Measurements from ENCODE around the gene B4GALT4.

B4GALT4 gene

DNA sequence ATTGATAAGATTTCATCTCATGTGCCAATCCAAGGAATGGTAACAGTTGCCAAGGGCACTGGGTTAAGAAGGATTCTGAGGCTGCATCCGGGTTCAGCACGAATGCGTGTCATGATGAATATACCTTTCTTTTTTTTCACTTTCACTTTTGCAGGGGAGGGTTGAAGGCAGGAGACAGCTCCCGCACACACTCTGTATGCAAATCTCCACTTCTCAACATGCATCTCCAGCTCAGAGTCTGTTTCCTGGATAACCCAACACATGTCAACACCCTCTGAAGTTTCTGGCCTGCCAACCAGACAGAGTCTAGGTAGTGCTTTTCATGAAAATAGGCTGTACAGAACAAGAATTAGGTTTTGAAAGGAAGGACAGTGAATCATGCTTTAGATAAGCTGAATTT, 21.6 kb downstream of the B4GALT4 start:
- TF ChIP-seq PPARA (CRISPR knock-in tag; IDR thresholded peaks at IDR 0.05; ENCODE audit: borderline replicate concordance): no peak
- no peak for TF ChIP-seq TOX (CRISPR knock-in tag; IDR thresholded peaks at IDR 0.05; ENCODE audit: borderline replicate concordance)
- no peak for TF ChIP-seq BACH2 (CRISPR knock-in tag; IDR thresholded peaks at IDR 0.05; ENCODE audit: borderline replicate concordance)
- no peak for TF ChIP-seq ARNTL (CRISPR knock-in tag; IDR thresholded peaks at IDR 0.05; ENCODE audit: borderline replicate concordance, low read depth)
- TF ChIP-seq PATZ1 (CRISPR knock-in tag; IDR thresholded peaks at IDR 0.05; ENCODE audit: borderline replicate concordance): no peak
- no peak for TF ChIP-seq ZNF565 (CRISPR knock-in tag; conservative IDR thresholded peaks at IDR 0.05; ENCODE audit: low read depth)
- TF ChIP-seq SNAI2 (CRISPR knock-in tag; IDR thresholded peaks at IDR 0.05): no peak
- TF ChIP-seq OSR1 (CRISPR knock-in tag; IDR thresholded peaks at IDR 0.05): no peak
- TF ChIP-seq RARB (CRISPR knock-in tag; IDR thresholded peaks at IDR 0.05): no peak
- TF ChIP-seq GLIS3 (CRISPR knock-in tag; IDR thresholded peaks at IDR 0.05): no peak
- no peak for TF ChIP-seq TCF4 (CRISPR knock-in tag; IDR thresholded peaks at IDR 0.05; ENCODE audit: borderline replicate concordance)
- TF ChIP-seq, protein P1, sequence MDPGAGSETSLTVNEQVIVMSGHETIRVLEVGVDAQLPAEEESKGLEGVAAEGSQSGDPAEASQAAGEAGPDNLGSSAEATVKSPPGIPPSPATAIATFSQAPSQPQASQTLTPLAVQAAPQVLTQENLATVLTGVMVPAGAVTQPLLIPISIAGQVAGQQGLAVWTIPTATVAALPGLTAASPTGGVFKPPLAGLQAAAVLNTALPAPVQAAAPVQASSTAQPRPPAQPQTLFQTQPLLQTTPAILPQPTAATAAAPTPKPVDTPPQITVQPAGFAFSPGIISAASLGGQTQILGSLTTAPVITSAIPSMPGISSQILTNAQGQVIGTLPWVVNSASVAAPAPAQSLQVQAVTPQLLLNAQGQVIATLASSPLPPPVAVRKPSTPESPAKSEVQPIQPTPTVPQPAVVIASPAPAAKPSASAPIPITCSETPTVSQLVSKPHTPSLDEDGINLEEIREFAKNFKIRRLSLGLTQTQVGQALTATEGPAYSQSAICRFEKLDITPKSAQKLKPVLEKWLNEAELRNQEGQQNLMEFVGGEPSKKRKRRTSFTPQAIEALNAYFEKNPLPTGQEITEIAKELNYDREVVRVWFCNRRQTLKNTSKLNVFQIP (CRISPR knock-in tag; IDR thresholded peaks at IDR 0.05; ENCODE audit: borderline replicate concordance, low read depth): no peak
- no peak for TF ChIP-seq ESRRG (CRISPR knock-in tag; IDR thresholded peaks at IDR 0.05)
- no peak for TF ChIP-seq ISL1 (CRISPR knock-in tag; IDR thresholded peaks at IDR 0.05)
- TF ChIP-seq CSDC2 (CRISPR knock-in tag; IDR thresholded peaks at IDR 0.05): no peak
- ATAC-seq: no peak

GRCh38 chr3:119211803-119212202, 28.9 kb downstream of the B4GALT4 start:
- TF ChIP-seq ZNF565 (CRISPR knock-in tag; conservative IDR thresholded peaks at IDR 0.05; ENCODE audit: low read depth) (no peak), ISL1 (CRISPR knock-in tag; IDR thresholded peaks at IDR 0.05) (no peak), ESRRG (CRISPR knock-in tag; IDR thresholded peaks at IDR 0.05) (no peak), BACH2 (CRISPR knock-in tag; IDR thresholded peaks at IDR 0.05; ENCODE audit: borderline replicate concordance) (no peak), PPARA (CRISPR knock-in tag; IDR thresholded peaks at IDR 0.05; ENCODE audit: borderline replicate concordance) (no peak), ARNTL (CRISPR knock-in tag; IDR thresholded peaks at IDR 0.05; ENCODE audit: borderline replicate concordance, low read depth) (no peak), TOX (CRISPR knock-in tag; IDR thresholded peaks at IDR 0.05; ENCODE audit: borderline replicate concordance) (no peak), CREB5 (CRISPR knock-in tag; IDR thresholded peaks at IDR 0.05; ENCODE audit: low read depth) (no peak), ZC3H10 (CRISPR knock-in tag; IDR thresholded peaks at IDR 0.05) (no peak), CSDC2 (CRISPR knock-in tag; IDR thresholded peaks at IDR 0.05) (no peak)
- TF ChIP-seq, protein P1 (CRISPR knock-in tag; IDR thresholded peaks at IDR 0.05; ENCODE audit: borderline replicate concordance, low read depth): no peak

GRCh38 chr3:119211193-119211592, 29.5 kb downstream of the B4GALT4 start:
- no peak for TF ChIP-seq ZNF8 (CRISPR knock-in tag; IDR thresholded peaks at IDR 0.05)
- no peak for TF ChIP-seq ARNTL (CRISPR knock-in tag; IDR thresholded peaks at IDR 0.05; ENCODE audit: borderline replicate concordance, low read depth)
- TF ChIP-seq TOX (CRISPR knock-in tag; IDR thresholded peaks at IDR 0.05; ENCODE audit: borderline replicate concordance): no peak
- no peak for TF ChIP-seq SNAI2 (CRISPR knock-in tag; IDR thresholded peaks at IDR 0.05)
- no peak for TF ChIP-seq ZNF565 (CRISPR knock-in tag; conservative IDR thresholded peaks at IDR 0.05; ENCODE audit: low read depth)
- TF ChIP-seq ZNF70 (CRISPR knock-in tag; IDR thresholded peaks at IDR 0.05): no peak
- TF ChIP-seq, protein P1 (CRISPR knock-in tag; IDR thresholded peaks at IDR 0.05; ENCODE audit: borderline replicate concordance, low read depth): no peak
- TF ChIP-seq ESRRG (CRISPR knock-in tag; IDR thresholded peaks at IDR 0.05): no peak
- no peak for TF ChIP-seq ZC3H10 (CRISPR knock-in tag; IDR thresholded peaks at IDR 0.05)
- no peak for TF ChIP-seq OSR1 (CRISPR knock-in tag; IDR thresholded peaks at IDR 0.05)
- TF ChIP-seq BACH2 (CRISPR knock-in tag; IDR thresholded peaks at IDR 0.05; ENCODE audit: borderline replicate concordance): no peak
- no peak for TF ChIP-seq CREB5 (CRISPR knock-in tag; IDR thresholded peaks at IDR 0.05; ENCODE audit: low read depth)
- no peak for TF ChIP-seq PATZ1 (CRISPR knock-in tag; IDR thresholded peaks at IDR 0.05; ENCODE audit: borderline replicate concordance)
- no peak for ATAC-seq

More at GRCh38 chr3:119211803-119212202, 28.9 kb downstream of the B4GALT4 start:
- ATAC-seq: no peak
